Bronchial epithelial cell (primary cell): ENCODE measurements around the gene TMCO2. TPM values are rescaled to one million over a fixed set of nuclear protein-coding genes. Genes with fewer than 3 reads are reported as not detected.

Experiments used
- DNase-seq: peaks from one replicate; pipeline ENCODE4 v3.0.0-alpha.2; 2010; ENCODE audit warnings: low read depth
- FAIRE-seq: peaks from 2 replicates; lab custom pipeline; 2011; peaks lifted over from hg19 to GRCh38; lab: Jason Lieb, UNC
- H3K27me3 ChIP-seq: 2 replicates; pipeline ENCODE4 v1.5.1; 2011; ENCODE audit warnings: low read length; ENCODE audit not compliant: control insufficient read depth, insufficient read depth
- H3K36me3 ChIP-seq: 2 replicates; pipeline ENCODE4 v1.5.1; 2011; ENCODE audit warnings: low read length; ENCODE audit not compliant: control insufficient read depth, insufficient read depth
- H3K4me3 ChIP-seq: 2 replicates; pipeline ENCODE4 v1.5.1; 2011; ENCODE audit warnings: mild to moderate bottlenecking, low read depth, low read length, control low read depth
- total RNA-seq: library from RNA; depleted of rRNA; stranded (reverse); fragments of >200 nt; gene quantifications from 2 replicates; pipeline ENCODE4 v1.2.1, GENCODE V29; 2014
- TF ChIP-seq, protein P1 (sequence below): IDR thresholded peaks from 2 replicates; pipeline ENCODE4 v1.5.1; 2011; ENCODE audit warnings: mild to moderate bottlenecking, moderate library complexity, low read length, control low read depth, inconsistent platforms; ENCODE audit not compliant: insufficient read depth, severe bottlenecking

The TMCO2 gene
- total RNA-seq, 1 donor from 2014 or later: not detected

DNA sequence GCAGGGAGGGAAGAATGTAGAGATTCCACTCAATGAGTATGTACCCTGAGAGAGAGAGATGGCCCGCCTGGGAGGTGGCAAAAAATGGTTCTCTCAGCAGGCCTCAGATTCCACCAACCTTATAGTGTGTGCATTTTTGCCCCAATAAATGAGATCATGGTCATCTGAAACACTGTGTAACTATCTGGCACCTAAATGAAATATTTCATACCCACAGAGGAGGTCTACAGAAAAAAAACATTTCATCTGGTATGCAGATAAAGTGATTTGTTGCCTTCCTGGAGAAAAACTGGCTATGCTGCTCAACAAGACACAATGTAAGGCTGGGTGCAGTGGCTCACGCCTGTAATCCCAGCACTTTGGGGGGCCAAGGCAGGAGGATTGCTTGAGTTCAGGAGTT is 4.9 kb downstream of the TMCO2 start:
- TF ChIP-seq, protein P1, sequence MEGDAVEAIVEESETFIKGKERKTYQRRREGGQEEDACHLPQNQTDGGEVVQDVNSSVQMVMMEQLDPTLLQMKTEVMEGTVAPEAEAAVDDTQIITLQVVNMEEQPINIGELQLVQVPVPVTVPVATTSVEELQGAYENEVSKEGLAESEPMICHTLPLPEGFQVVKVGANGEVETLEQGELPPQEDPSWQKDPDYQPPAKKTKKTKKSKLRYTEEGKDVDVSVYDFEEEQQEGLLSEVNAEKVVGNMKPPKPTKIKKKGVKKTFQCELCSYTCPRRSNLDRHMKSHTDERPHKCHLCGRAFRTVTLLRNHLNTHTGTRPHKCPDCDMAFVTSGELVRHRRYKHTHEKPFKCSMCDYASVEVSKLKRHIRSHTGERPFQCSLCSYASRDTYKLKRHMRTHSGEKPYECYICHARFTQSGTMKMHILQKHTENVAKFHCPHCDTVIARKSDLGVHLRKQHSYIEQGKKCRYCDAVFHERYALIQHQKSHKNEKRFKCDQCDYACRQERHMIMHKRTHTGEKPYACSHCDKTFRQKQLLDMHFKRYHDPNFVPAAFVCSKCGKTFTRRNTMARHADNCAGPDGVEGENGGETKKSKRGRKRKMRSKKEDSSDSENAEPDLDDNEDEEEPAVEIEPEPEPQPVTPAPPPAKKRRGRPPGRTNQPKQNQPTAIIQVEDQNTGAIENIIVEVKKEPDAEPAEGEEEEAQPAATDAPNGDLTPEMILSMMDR: no peak
- Histone ChIP-seq H3K4me3 (no peak overlapping the region), H3K27me3 (no peaks in the 10 kb centered on the region), H3K36me3 (no peaks in the 10 kb centered on the region)
- FAIRE-seq (no peak), DNase-seq (no peak)

DNA sequence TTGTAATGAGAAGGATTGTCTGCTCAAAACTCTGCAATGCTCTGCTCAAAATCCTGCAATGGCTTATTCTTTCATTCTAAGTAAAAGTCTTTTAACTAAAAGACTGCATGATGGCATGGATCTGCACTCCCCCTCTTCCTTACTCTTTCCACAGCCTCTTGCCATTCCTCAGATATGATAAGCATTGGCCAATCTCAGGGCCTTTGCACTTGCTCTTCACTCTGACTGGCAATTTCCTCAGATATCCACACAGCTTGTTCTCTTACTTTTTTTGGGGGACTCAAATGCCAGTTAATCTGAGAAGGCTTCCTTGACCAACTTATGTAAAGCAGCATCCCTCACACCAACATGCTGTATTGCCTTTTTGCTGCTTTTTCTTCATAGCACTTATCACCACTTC is 7.5 kb downstream of the TMCO2 start:
- TF ChIP-seq, protein P1: no peak
- Histone ChIP-seq H3K36me3 (peaks cover 4% of the 10 kb centered on the region), H3K4me3 (no peak overlapping the region), H3K27me3 (no peaks in the 10 kb centered on the region)
- no peak for DNase-seq
- FAIRE-seq: no peak

DNA sequence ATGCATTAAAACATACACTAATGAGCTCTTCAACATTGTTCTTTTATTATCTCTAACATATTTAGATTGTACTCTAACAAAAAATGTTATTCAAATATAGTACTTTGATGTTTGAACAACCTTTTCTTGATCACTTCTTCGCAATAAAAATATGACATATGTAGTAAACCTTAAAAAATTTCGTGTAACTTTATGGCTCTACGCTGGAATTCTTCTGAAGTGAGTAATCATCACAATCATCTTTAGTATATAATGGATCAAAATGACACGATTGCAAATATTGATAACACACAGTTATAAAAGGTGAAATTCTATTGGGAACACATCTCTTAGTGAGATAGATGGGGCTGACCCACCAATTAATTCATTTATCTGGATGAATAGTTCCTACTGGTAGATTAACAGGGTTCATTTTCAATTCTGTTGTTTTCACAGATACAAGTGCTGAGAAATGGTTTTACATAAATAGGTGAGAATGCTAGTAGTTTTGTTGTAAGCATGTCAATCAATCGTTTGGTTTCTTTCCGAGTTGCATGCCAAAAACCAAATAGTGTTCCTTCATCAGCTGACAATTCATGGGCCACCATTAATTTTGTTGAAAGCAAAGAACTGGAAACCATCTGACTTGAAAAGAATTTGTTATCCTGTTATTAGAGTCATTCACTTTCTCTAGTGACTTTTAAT is 8.8 kb downstream of the TMCO2 start:
- peak overlapping the region; percentile 84 for H3K4me3 ChIP-seq
- DNase-seq (no peak), FAIRE-seq (no peak)
- TF ChIP-seq, protein P1: no peak
- H3K36me3 ChIP-seq: peaks cover 7% of the 10 kb centered on the region
- H3K27me3 ChIP-seq: no peaks in the 10 kb centered on the region

DNA sequence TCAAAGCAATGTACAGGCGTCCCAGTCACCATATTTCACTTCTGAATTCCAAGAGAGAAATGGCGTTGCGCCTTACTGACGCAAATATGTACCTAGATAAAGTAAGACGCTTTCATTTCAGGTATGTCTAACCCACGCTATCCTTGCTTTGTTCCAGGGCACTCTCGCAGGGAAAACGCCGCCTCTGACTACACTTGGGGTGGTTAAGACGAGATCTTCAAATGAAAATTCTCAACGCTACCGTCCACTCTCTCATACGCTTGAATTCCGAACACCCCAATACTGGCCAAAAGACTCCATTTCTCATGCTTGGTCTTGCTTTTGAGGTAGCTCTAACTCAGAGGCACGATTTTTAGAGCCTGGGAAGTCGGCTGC is 9.6 kb downstream of the TMCO2 start:
- TF ChIP-seq, protein P1: no peak
- no peak for FAIRE-seq
- H3K27me3 ChIP-seq: no peaks in the 10 kb centered on the region
- H3K4me3 ChIP-seq: peak overlapping the region; percentile 84
- peaks cover 7% of the 10 kb centered on the region for H3K36me3 ChIP-seq
- DNase-seq: peak; percentile 61

DNA sequence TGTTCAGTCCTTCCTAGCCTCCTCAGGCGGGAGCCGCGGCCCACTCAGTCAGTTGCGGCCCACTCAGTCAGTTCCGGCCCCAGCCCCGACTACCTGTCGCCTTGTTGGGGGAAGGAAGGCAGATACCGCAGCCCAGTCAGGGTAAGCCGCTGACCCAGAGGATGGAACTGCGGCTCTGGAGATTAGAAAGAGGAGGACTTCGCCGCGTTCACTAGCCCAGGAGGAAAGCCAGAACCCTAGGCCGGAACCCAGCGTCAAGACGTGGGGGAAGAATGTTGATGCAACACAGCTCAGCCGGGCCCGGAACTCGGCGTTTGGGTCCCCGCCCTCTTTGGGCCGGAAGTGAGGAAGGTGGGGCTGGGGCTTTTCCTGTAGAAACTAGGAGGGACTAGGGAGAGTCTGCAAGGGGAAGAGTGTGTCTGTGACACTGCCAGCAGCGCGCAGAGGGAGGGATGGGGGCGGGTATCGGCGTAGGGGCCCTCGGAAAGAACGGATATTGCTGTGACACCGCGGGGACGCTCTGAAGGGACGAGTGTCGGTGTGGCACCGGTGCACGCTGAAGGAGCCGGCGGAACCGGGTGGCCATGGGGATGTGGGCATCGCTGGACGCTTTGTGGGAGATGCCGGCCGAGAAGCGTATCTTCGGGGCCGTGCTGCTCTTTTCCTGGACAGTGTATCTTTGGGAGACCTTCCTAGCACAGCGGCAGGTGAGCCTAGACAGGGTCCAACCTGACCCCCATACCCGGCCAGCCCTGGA is 10.1 kb downstream of the TMCO2 start, which contains the start of gene ZMPSTE24:
Gene ZMPSTE24 (plus strand): TSS at position 549 of the 757 bp plus-strand sequence. CDS start 36 bp downstream, at position 585.
- peaks cover 7% of the 10 kb centered on the region for H3K36me3 ChIP-seq
- DNase-seq (peak; percentile 88), FAIRE-seq (peak; percentile 18)
- H3K27me3 ChIP-seq: no peaks in the 10 kb centered on the region
- TF ChIP-seq, protein P1: no peak
- H3K4me3 ChIP-seq: peak within 1 kb of the TSS; percentile 84
